Effector memory CD4-positive, alpha-beta T cell (primary cell): ENCODE measurements around the gene ARHGAP10.

ENCODE experiments used
- DNase-seq, 3 donors: peaks; one replicate each; pipeline ENCODE4 v3.0.0-alpha.2; 2020
- H3K27ac ChIP-seq: 2 replicates; pipeline ENCODE4 v1.7.0; 2013; ENCODE audit warnings: mild to moderate bottlenecking, low read length, moderate library complexity; ENCODE audit not compliant: insufficient read depth, poor library complexity, severe bottlenecking
- H3K27me3 ChIP-seq: replicated peaks from 2 replicates; pipeline ENCODE4 v1.7.0; 2013; ENCODE audit warnings: mild to moderate bottlenecking, low read length; ENCODE audit not compliant: insufficient read depth, control insufficient read depth, poor library complexity, severe bottlenecking
- H3K36me3 ChIP-seq: 2 replicates; pipeline ENCODE4 v1.7.0; 2013; ENCODE audit warnings: mild to moderate bottlenecking, low read length, moderate library complexity; ENCODE audit not compliant: control insufficient read depth, insufficient read depth
- H3K4me1 ChIP-seq: 2 replicates; pipeline ENCODE4 v1.7.0; 2013; ENCODE audit warnings: low read length, mild to moderate bottlenecking; ENCODE audit not compliant: control insufficient read depth, insufficient read depth, poor library complexity, severe bottlenecking
- H3K4me3 ChIP-seq: 2 replicates; pipeline ENCODE4 v1.7.0; 2013; ENCODE audit warnings: low read length, low read depth, mild to moderate bottlenecking; ENCODE audit not compliant: insufficient read depth, poor library complexity, severe bottlenecking
- H3K9me3 ChIP-seq: 2 replicates; pipeline ENCODE4 v1.7.0; 2013; ENCODE audit warnings: mild to moderate bottlenecking, low read length, moderate library complexity; ENCODE audit not compliant: control insufficient read depth

ARHGAP10 gene

GRCh38 chr4:147808447-147808846, 76.6 kb downstream of the ARHGAP10 start:
- DNase-seq, result no peak
- H3K27ac ChIP-seq, result no peak overlapping the region
- H3K4me1 ChIP-seq, result no peaks in the 10 kb centered on the region
- no peak overlapping the region for H3K4me3 ChIP-seq
- H3K36me3 ChIP-seq, result no peaks in the 10 kb centered on the region
- H3K27me3 ChIP-seq, result no peaks in the 10 kb centered on the region
- no peaks in the 10 kb centered on the region for H3K9me3 ChIP-seq

- Histone ChIP-seq H3K36me3 (no peaks in the 10 kb centered on the region), H3K27ac (no peak overlapping the region), H3K4me3 (no peak overlapping the region), H3K27me3 (no peaks in the 10 kb centered on the region), H3K4me1 (no peaks in the 10 kb centered on the region), H3K9me3 (no peaks in the 10 kb centered on the region)
- DNase-seq, result no peak
These were observed 77.3 kb downstream of the ARHGAP10 start for GRCh38 chr4:147809211-147809610.

GRCh38 chr4:147811878-147812277, 80.0 kb downstream of the ARHGAP10 start:
- Histone ChIP-seq H3K36me3 (no peaks in the 10 kb centered on the region), H3K27ac (no peak overlapping the region), H3K27me3 (no peaks in the 10 kb centered on the region), H3K4me1 (no peaks in the 10 kb centered on the region), H3K9me3 (no peaks in the 10 kb centered on the region), H3K4me3 (no peak overlapping the region)
- no peak for DNase-seq

GRCh38 chr4:147813109-147813773, 81.4 kb downstream of the ARHGAP10 start:
- H3K4me1 ChIP-seq, result no peaks in the 10 kb centered on the region
- H3K27ac ChIP-seq, result no peak overlapping the region
- H3K9me3 ChIP-seq, result no peaks in the 10 kb centered on the region
- H3K4me3 ChIP-seq, result no peak overlapping the region
- DNase-seq, result no peak
- H3K36me3 ChIP-seq, result no peaks in the 10 kb centered on the region
- no peaks in the 10 kb centered on the region for H3K27me3 ChIP-seq

GRCh38 chr4:147813973-147814372, 82.1 kb downstream of the ARHGAP10 start:
- H3K27ac ChIP-seq, result no peak overlapping the region
- no peaks in the 10 kb centered on the region for H3K36me3 ChIP-seq
- H3K4me3 ChIP-seq, result no peak overlapping the region
- DNase-seq, result no peak
- H3K9me3 ChIP-seq, result no peaks in the 10 kb centered on the region
- H3K4me1 ChIP-seq, result no peaks in the 10 kb centered on the region
- H3K27me3 ChIP-seq, result no peaks in the 10 kb centered on the region

GRCh38 chr4:147814376-147814775, 82.5 kb downstream of the ARHGAP10 start:
- Histone ChIP-seq H3K27me3 (no peaks in the 10 kb centered on the region), H3K27ac (no peak overlapping the region), H3K9me3 (no peaks in the 10 kb centered on the region), H3K4me3 (no peak overlapping the region), H3K36me3 (no peaks in the 10 kb centered on the region), H3K4me1 (no peaks in the 10 kb centered on the region)
- DNase-seq, result no peak

GRCh38 chr4:147815741-147816140, 83.9 kb downstream of the ARHGAP10 start:
- H3K9me3 ChIP-seq, result no peaks in the 10 kb centered on the region
- no peak overlapping the region for H3K27ac ChIP-seq
- no peaks in the 10 kb centered on the region for H3K36me3 ChIP-seq
- no peak overlapping the region for H3K4me3 ChIP-seq
- H3K4me1 ChIP-seq, result no peaks in the 10 kb centered on the region
- no peaks in the 10 kb centered on the region for H3K27me3 ChIP-seq
- DNase-seq, result no peak

- H3K4me1 ChIP-seq, result no peaks in the 10 kb centered on the region
- H3K4me3 ChIP-seq, result no peak overlapping the region
These were observed 84.7 kb downstream of the ARHGAP10 start for GRCh38 chr4:147816382-147817254.

GRCh38 chr4:147820975-147821374, 89.1 kb downstream of the ARHGAP10 start:
- no peak overlapping the region for H3K27ac ChIP-seq
- no peaks in the 10 kb centered on the region for H3K9me3 ChIP-seq
- no peak for DNase-seq
- no peaks in the 10 kb centered on the region for H3K36me3 ChIP-seq
- H3K4me3 ChIP-seq, result no peak overlapping the region
- no peaks in the 10 kb centered on the region for H3K27me3 ChIP-seq
- no peaks in the 10 kb centered on the region for H3K4me1 ChIP-seq

More at GRCh38 chr4:147816382-147817254, 84.7 kb downstream of the ARHGAP10 start:
- Histone ChIP-seq H3K36me3 (no peaks in the 10 kb centered on the region), H3K9me3 (no peaks in the 10 kb centered on the region), H3K27me3 (no peaks in the 10 kb centered on the region), H3K27ac (no peak overlapping the region)
- no peak for DNase-seq

- DNase-seq, result no peak
- Histone ChIP-seq H3K9me3 (no peaks in the 10 kb centered on the region), H3K4me1 (no peaks in the 10 kb centered on the region)
These were observed 89.7 kb downstream of the ARHGAP10 start for GRCh38 chr4:147821555-147821954.

More at GRCh38 chr4:147821555-147821954, 89.7 kb downstream of the ARHGAP10 start:
- Histone ChIP-seq H3K27me3 (no peaks in the 10 kb centered on the region), H3K36me3 (no peaks in the 10 kb centered on the region), H3K4me3 (no peak overlapping the region), H3K27ac (no peak overlapping the region)
